Stimulated activated CD8-positive, alpha-beta memory T cell treated with anti-CD3 and anti-CD28 coated beads, Interleukin-12 subunit alpha, Interleukin-12 subunit beta, amount 100 ng/mL, for 24 hours (primary cell): ENCODE results near the gene PSME2.

Source experiments
- DNase-seq: peaks from one replicate; pipeline ENCODE4 v3.0.0-alpha.2; 2020; ENCODE audit errors: extremely low read depth

Gene PSME2

DNA sequence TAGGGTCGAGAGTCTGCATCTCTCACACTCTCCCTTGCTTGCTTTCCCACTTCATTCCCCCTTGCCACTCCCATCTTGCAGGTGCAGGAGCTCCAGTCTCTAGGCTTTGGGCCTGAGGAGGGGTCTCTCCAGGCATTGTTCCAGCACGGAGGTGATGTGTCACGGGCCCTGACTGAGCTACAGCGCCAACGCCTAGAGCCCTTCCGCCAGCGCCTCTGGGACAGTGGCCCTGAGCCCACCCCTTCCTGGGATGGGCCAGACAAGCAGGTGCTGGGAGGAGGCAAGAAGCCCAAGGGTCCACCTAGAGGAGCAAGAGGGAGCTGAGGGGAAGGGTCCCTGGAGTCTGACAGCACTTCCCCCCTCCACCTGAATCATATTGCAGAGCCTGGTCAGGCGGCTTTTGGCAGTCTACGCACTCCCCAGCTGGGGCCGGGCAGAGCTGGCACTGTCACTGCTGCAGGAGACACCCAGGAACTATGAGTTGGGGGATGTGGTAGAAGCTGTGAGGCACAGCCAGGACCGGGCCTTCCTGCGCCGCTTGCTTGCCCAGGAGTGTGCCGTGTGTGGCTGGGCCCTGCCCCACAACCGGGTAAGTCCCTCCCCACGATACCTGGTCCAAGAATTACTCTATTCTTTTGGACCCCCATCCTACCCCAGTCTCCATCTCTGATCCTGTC, 5.1 kb upstream of the PSME2 start:
- DNase-seq, result no peak

DNA sequence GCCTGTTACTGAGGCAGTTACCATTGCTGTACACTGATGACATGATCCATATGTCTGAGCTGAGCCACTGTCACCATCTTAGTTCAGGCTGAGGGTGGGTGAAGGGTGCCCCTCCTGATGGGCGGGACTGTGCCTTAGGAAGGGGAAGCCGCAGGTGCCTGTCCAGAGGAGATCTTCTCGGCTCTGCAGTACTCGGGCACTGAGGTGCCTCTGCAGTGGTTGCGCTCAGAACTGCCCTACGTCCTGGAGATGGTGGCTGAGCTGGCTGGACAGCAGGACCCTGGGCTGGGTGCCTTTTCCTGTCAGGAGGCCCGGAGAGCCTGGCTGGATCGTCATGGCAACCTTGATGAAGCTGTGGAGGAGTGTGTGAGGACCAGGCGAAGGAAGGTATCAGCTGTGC, 4.6 kb upstream of the PSME2 start:
- DNase-seq, result no peak

DNA sequence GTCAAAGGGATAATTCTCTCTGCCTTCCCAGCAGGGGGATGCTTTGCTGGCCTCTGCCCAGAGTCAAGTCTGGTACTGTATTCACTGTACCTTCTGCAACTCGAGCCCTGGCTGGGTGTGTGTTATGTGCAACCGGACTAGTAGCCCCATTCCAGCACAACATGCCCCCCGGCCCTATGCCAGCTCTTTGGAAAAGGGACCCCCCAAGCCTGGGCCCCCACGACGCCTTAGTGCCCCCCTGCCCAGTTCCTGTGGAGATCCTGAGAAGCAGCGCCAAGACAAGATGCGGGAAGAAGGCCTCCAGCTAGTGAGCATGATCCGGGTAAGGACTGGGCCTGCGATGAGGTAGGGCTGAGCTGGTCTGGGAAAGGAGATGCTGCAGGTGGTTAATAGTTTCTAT, 4.2 kb upstream of the PSME2 start:
- DNase-seq, result no peak

DNA sequence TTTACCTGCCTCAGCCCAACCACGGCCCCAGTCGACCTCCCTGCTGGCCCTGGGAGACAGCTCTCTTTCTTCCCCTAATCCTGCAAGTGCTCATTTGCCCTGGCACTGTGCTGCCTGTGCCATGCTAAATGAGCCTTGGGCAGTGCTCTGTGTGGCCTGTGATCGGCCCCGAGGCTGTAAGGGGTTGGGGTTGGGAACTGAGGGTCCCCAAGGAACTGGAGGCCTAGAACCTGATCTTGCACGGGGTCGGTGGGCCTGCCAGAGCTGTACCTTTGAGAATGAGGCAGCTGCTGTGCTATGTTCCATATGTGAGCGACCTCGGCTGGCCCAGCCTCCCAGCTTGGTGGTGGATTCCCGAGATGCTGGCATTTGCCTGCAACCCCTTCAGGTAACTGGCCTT, 3.7 kb upstream of the PSME2 start:
- no peak for DNase-seq

DNA sequence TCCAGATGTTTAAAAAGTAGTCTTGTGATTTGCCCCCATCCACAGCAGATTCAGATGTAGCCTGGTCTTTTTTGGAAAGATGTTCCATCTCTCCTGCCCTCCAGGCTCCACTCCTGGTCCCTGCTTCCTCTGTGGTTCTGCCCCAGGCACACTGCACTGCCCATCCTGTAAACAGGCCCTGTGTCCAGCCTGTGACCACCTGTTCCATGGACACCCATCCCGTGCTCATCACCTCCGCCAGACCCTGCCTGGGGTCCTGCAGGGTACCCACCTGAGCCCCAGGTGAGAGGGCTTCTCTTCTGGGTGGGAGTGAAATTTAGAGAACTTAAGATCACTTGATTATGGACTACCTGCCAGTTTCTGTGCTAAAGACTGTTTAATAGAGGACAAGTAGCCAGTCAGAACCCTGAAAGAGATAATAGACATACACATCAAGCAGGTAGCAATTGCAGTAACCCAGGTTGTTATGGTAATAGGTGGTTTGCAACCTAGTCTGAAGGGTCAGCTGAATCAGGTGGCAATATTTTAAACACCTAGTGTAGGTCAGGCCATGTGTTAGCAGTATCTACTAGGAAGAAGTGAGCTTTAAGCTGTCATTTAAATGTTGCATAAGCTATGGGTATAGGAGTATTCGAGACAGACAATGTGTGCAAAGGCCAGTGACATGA, 3.0 kb upstream of the PSME2 start:
- DNase-seq, result no peak

DNA sequence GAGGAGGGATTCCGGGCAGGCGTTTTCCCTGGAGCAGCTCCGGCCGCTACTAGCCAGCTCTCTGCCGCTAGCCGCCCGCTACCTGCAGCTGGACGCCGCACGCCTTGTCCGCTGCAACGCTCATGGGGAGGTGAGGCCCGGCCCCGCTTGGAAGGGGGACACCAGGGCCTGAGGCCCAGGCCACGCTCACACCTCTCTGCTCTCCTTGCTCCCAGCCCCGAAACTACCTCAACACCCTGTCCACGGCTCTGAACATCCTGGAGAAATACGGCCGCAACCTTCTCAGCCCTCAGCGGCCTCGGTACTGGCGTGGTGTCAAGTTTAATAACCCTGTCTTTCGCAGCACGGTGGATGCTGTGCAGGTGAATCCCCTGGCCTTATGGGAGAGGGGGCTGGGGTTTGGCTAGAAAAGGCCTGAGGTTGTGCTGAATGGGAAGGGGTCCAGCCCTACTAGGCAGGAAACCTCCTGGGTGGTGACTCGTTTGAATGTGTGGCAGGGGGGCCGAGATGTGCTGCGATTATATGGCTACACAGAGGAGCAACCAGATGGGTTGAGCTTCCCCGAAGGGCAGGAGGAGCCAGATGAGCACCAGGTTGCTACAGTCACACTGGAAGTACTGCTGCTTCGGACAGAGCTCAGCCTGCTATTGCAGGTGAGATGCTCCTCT, 1.5 kb upstream of the PSME2 start:
- DNase-seq, result no peak

DNA sequence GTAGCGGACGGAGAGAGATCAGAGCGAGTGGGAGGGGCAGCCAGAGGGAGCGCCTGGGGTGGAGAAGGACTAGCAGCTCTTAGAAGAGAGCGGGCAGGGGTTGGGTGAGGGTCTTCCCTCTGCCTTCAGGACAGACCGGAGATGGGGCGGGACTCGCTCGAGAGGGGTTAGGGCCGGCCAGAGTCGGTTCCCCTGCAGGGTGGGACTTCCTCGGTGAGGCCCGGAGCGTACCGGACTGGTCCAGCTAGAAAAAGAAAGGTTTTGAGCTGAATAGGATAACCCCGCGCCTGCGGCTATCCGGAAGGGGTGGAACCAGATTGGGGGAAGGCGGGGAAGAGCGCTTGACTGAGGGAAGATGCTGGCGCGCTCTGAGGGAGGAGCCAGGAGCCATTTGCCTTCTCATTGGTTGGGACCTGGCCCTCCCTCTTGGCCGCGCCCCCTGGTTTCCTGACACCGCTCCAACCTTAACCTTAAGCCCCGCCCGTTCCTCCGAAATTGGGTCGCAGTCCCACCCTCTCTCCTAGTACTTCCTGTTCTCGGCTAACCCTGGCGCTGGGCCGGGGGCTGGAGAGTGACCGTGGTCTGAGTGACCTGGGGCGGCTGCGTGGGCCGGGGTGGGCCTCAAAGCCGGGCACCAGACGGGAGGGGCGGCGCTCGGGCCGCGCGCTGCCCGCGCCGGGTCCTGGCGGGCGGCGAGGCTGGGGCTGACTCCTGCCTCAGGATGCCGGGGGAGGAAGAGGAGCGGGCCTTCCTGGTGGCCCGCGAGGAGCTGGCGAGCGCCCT, 759 bp upstream of the PSME2 start, which contains the start of gene RNF31:
RNF31 (plus strand) TSS at position 521 of the 783 bp plus-strand sequence; CDS start at position 722, 201 bp downstream.
- DNase-seq, result peak; percentile 98

DNA sequence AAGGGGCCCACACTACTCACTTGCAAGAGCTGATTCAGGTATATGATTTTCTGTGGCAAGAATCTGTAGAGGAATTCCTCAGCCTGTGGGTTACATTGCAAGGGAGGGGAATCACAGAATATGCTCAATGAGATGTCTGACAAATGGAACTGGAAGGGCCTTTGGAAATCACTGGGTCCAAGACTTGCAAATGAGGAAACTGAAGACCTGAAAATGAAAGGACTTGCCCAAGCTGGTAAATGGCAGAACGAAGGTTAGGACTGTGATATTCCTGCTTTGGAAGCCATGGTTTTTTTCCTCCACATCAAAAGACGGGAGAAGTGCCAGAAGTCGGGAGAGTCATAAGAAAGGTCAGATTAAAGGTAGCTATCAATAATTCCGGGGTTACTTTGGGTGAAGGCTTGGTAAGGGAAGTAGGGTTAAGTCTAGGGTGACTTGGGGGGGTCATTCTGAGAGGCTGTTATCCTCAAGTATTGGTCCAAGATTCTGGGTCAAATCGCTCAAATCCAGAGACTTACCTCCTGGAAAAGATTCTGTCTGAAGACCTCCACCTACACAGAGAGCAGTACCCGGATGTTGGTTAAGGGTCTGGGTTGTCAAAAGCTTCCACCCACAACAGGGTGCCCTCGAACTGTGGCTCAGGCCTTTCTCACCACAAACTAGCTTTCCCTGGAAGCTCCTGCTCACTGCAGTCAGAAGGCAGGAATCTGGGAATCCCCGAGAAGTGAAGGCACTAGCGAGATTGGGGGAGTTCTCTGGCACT, 539 bp downstream of the PSME2 start:
- DNase-seq, result no peak

DNA sequence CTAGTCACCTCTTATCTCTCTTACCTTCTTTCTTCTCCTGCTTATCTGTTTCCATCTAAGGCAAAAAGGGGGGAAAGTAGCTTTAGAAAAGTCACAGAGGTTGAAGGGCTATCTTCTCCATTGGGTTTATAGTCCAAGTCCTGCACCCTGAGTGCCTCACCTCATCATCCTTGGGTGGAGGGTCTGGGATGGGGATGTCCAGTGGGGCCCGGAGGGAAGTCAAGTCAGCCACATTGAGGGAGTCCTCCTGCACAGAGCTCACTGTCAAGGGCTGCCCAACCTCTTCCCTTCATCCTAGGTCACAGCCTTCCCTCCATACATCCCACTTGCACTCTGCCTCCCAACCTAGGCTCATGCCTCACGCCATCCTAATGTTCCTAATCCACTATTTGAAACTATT, 1.2 kb downstream of the PSME2 start:
- no peak for DNase-seq

DNA sequence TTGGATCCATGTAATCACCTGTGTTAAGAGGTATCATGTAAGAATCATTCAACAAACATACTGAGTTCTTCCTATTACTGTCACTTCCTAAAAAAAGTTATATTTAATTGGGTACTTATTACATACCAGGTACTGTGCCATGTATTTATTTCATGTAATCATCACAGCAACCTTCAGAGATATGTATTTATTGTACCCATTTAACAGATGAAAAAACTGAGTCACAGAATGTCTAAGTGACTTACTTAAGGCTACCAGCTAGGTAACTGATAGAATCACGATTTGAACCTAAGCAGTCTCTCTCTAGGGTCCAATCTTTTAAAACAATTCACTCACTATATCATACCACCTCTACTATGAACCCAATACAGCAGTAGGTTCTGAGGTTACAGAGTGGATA, 2.0 kb downstream of the PSME2 start:
- no peak for DNase-seq

DNA sequence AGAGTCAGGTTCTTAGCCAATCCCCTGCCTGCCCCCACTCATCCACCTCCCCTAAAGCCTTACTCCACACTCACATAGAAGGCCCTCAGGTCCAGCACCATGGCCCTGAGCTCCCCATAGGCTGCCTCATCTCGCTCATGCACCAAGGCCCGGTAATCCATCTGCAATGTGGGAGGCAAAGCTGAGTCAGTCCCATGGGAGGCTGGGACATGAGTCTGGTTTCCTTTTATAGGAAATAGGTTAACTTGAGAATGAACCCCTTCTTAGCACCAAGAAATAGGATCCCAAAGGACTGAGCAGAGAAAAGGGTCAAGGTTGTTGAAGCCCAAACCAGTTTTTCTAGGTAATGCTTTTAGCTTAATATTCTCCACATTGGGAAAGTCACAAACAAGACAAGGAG, 2.9 kb downstream of the PSME2 start:
- DNase-seq, result no peak

DNA sequence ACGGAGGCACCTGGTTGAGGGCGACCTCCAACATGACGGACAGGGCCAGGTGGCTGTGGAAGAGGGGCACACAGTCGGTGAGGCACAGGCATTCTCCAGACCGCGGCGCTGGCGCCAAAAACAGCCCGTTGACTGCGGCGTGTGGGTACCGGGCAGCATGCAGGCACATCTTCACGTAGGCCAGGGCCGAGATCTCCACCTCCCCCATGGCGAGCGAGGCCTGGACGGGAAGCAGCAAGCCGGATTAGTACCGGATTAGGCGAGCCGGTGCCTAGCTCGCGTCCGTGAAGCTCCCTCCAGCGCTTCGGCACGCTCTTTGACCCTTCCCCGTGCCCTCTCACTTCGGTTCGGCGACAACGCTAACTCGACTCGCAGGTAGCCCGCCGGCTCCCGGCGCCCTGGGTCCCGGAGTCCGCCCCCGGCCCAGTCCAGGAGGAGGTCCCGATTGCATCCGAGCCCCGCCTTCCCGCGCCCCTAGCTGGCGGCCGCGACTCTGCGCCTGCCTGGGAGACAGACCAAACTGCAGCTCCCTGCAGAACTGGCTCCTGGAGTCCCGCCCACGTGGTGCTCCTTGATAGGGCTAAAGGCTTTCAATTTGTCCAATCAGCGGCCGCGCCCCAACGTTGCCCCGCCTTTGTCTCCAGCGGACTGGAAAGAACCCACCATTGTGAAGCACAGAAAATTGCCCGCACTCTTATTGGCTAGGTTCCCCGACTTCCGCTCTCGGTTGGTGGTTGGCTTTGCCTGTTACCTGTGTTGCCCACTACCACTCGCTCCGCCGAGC, 5.1 kb downstream of the PSME2 start, which contains the start of gene EMC9:
EMC9 (minus strand) TSS at position 495 of the 784 bp plus-strand sequence; CDS start at position 208, 287 bp downstream.
- peak; percentile 98 for DNase-seq

DNA sequence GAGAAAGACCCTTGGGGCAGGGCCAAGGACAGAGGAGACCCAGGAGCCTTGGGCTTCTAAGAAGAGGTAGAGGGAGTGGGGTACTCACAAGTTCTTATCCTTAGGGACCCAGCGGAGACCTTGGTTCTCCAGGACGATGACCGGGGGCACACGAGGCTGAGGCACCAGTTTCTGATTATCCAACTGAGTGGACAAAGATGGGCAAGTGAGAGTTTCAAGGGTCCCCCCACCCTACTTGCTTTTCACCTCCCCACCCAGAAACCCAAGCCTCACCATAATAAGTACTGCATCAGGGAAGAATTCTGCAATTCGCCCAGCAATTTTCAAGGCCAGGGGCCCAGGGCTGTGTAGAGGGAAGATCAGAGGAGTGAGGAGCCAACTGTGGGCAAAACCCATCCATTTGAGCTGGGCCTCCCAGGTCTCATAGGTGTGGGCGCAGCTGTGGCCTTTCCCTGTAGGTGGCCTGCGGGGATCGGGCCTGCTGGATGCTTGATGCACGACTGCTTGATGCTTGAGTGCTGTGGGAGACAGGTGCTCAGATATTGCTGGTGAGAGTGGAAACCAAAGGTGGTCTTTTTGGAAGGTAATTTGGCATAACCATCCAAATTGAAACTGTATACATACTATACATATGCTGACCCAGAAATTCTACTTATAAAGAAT, 7.0 kb downstream of the PSME2 start:
- DNase-seq, result no peak

DNA sequence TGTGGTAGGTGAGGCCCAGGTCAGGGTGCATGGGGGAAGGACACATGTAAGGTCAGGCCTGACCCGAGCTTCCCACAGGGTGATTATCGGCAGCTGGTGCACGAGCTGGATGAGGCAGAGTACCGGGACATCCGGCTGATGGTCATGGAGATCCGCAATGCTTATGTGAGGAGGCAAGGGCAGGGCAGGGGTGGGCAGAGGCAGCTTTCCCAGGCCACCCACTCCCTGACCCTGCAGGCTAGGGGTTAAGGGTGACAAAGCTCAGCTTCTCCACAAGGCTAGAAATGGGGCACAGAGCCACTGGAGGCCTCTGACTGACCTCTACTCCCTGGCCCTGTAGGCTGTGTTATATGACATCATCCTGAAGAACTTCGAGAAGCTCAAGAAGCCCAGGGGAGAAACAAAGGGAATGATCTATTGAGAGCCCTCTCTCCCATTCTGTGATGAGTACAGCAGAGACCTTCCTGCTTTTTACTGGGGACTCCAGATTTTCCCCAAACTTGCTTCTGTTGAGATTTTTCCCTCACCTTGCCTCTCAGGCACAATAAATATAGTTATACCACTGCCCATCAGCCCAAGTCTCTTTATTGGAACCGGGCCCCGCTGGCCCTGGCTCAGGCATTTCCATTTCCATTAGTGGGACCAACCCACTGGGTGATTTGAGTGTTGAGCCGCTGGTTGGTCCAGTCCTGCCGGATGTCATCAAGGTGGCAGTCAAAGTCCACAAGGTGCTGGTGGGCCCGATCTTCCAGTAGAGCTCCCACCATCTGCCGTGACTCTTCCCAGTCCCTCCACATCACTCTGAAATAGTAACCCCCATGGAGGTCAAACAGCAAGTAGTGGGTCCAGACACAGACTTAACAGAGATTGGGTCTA, 7.8 kb downstream of the PSME2 start:
- no peak for DNase-seq

DNA sequence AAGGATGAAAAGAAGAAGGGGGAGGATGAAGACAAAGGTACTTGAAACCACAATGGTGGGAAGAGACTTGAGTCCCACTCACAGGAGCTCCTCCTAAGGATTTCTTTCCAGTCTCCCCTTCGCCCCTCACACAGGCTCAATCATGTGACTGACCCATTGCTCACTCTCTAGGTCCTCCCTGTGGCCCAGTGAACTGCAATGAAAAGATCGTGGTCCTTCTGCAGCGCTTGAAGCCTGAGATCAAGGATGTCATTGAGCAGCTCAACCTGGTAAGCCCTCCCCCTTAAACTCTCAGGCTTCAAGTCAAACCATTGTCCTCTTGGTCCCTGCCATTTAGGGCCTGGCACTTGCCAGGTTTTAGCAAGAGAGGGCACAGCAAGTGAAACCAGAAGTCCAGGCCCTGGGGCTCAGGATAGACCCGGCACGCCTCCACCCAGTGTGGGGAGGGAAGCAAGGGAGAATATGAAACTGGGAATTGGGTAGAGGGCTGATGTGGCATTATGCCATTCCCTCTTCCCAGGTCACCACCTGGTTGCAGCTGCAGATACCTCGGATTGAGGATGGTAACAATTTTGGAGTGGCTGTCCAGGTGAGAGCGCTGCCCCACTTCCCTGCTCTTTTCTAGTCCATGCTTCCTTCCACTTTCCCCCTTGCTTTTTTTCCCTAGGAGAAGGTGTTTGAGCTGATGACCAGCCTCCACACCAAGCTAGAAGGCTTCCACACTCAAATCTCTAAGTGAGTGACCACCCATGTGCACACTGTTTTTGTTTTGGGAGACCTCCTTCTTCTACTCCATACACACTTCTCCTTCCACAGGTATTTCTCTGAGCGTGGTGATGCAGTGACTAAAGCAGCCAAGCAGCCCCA, 8.6 kb downstream of the PSME2 start:
- no peak for DNase-seq

DNA sequence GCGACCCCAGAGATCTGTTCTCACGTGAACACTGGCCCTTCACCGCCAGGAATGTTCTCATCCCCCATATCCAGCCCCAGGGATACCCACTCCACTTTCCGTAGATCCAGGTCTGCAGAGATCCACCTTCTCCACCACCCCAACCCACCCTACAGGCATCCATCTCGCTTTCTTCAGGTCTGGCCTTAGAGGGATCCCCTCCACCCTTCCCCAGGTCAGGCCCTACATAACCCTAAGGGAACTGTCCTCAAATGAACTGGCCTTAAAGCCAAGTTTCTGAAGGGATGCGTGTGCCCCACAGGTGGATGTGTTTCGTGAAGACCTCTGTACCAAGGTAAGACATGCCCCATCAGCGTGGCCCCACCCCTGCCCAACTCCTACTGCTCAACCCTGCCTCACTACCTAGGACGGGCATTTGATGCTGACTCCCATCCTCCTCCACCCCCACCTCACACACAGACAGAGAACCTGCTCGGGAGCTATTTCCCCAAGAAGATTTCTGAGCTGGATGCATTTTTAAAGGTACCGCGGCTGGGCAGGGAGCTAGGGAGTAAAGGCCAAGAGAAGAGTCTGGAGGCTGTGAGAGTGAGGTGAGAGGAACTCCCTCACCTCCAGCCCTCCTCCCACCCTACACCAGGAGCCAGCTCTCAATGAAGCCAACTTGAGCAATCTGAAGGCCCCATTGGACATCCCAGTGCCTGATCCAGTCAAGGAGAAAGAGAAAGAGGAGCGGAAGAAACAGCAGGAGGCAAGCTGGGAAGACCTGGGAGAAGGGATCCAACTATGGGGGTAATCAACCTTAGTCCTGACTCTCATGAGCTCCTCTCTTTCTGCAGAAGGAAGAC, 9.5 kb downstream of the PSME2 start:
- no peak for DNase-seq
